Measurements from ENCODE around the gene ALK. TPM values are rescaled to one million over a fixed set of nuclear protein-coding genes. Genes with fewer than 3 reads are reported as not detected.

Gene ALK
- total RNA-seq, 2 donors from 2014 or later: 0.25 TPM; not detected in 1

DNA sequence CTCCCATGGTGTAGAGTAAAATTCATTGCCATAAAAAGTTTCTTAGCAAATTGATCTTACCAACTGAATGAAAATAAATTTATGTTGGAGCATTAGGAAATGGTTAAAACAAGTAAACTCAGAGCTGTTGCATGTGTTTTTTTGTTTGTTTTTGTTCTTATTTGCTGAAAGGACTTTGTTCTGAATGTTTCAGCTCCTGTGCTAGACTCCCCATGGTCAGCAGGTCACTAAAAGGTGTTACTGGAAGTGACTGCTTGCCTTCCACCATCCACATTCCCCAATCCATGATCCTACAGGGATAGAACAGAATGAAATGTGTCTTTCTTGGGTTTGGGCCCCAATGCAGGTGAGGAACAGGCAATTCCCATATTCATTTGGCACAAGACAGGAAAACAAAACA, 101.8 kb downstream of the ALK start:
- Mint-ChIP-seq H3K4me3 (no peak overlapping the region), H3K27me3 (ENCODE audit: low read depth) (no peaks in the 10 kb centered on the region), H3K9me3 (no peaks in the 10 kb centered on the region), H3K27ac (no peak overlapping the region), H3K36me3 (ENCODE audit: insufficient read depth in 2 of 2) (no peaks in the 10 kb centered on the region), H3K4me1 (ENCODE audit: low read depth) (no peaks in the 10 kb centered on the region)
- no peak for ATAC-seq (replicated peaks in 1 of 2)
- no peak for DNase-seq

GRCh38 chr2:29817801-29818680, 103.3 kb downstream of the ALK start:
- no peak for ATAC-seq (replicated peaks in 1 of 2)
- DNase-seq: no peak
- Mint-ChIP-seq H3K4me3 (no peak overlapping the region), H3K27ac (no peak overlapping the region), H3K9me3 (no peaks in the 10 kb centered on the region), H3K36me3 (ENCODE audit: insufficient read depth in 2 of 2) (no peaks in the 10 kb centered on the region), H3K27me3 (ENCODE audit: low read depth) (no peaks in the 10 kb centered on the region), H3K4me1 (ENCODE audit: low read depth) (no peaks in the 10 kb centered on the region)

DNA sequence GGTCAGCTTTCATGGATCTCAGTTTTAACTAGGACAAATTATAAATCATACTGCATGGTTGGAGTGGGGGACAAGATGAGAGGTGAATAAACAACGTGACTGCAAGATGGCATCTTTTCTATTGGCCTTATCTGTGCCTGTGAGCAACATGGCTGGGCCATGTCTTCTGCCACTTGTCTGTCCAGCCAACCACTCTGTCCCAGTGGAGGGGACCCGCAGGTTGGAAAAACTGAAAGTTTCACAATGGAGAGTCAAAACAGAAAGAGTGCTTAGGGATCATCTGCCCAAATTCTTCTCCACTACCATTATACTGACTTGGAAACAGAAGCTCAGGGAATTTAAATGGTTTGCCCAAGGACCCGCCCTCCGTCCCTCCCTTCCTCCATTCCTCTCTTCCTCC, 104.1 kb downstream of the ALK start:
- DNase-seq (no peak), ATAC-seq (replicated peaks in 1 of 2) (no peak)
- H3K27me3 Mint-ChIP-seq (ENCODE audit: low read depth): no peaks in the 10 kb centered on the region
- H3K27ac Mint-ChIP-seq: no peak overlapping the region
- no peaks in the 10 kb centered on the region for H3K36me3 Mint-ChIP-seq (ENCODE audit: insufficient read depth in 2 of 2)
- H3K4me1 Mint-ChIP-seq (ENCODE audit: low read depth): no peaks in the 10 kb centered on the region
- H3K4me3 Mint-ChIP-seq: no peak overlapping the region
- H3K9me3 Mint-ChIP-seq: no peaks in the 10 kb centered on the region

DNA sequence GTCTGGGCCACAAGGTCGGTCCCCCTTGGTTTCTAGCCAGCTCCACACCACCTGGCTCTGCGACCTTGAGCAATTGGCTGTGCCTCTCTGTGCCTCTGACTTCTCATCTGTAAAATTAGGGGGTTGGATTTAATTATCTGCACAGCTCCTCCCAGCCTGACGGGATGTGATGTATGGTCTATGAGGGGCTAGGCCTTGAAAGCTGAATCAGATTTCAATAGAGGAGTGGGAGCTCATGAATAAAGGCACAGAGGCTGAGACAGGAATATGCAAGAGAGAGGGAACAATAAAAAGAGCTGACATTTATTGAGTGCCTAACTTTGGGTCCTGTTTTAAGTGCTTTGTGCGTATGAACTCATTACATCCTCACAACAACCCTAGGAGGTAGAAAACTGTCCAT, 104.7 kb downstream of the ALK start:
- H3K36me3 Mint-ChIP-seq (ENCODE audit: insufficient read depth in 2 of 2): no peaks in the 10 kb centered on the region

GRCh38 chr2:29811378-29811777, 110.0 kb downstream of the ALK start:
- Mint-ChIP-seq H3K27me3 (ENCODE audit: low read depth) (peaks cover 15% of the 10 kb centered on the region), H3K27ac (no peak overlapping the region), H3K9me3 (no peaks in the 10 kb centered on the region), H3K36me3 (ENCODE audit: insufficient read depth in 2 of 2) (no peaks in the 10 kb centered on the region), H3K4me3 (no peak overlapping the region), H3K4me1 (ENCODE audit: low read depth) (no peaks in the 10 kb centered on the region)
- DNase-seq (no peak), ATAC-seq (replicated peaks in 1 of 2) (no peak)

More for the DNA sequence above, 104.7 kb downstream of the ALK start:
- ATAC-seq (replicated peaks in 1 of 2): no peak
- Mint-ChIP-seq H3K9me3 (no peaks in the 10 kb centered on the region), H3K27ac (no peak overlapping the region), H3K27me3 (ENCODE audit: low read depth) (no peaks in the 10 kb centered on the region), H3K4me1 (ENCODE audit: low read depth) (no peaks in the 10 kb centered on the region), H3K4me3 (no peak overlapping the region)
- DNase-seq: no peak

GRCh38 chr2:29810956-29811355, 110.4 kb downstream of the ALK start:
- H3K9me3 Mint-ChIP-seq: no peaks in the 10 kb centered on the region
- no peaks in the 10 kb centered on the region for H3K4me1 Mint-ChIP-seq (ENCODE audit: low read depth)
- DNase-seq: no peak
- H3K4me3 Mint-ChIP-seq: no peak overlapping the region
- peaks cover 19% of the 10 kb centered on the region for H3K27me3 Mint-ChIP-seq (ENCODE audit: low read depth)
- H3K36me3 Mint-ChIP-seq (ENCODE audit: insufficient read depth in 2 of 2): no peaks in the 10 kb centered on the region
- ATAC-seq (replicated peaks in 1 of 2): no peak
- H3K27ac Mint-ChIP-seq: no peak overlapping the region

DNA sequence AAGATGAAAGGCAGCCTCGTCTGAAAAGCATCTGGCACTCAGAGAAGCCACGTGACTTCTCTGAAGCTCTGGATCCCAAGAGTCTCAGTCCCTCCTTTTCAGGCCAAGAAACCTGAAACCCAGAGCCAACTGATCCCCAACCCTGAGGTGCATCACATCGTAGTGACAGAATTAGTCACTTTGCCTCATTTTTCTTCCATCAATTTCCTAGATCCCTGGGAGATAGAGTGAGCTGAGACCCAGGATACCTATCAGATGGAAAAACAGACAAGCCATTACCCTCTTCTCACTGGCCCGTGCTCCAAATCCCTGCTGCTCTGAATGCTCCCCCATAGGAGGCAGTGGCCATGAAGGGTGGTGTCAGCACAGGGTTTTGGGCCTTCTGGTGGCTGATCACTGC, 113.1 kb downstream of the ALK start:
- Mint-ChIP-seq H3K4me3 (no peak overlapping the region), H3K27ac (no peak overlapping the region), H3K27me3 (ENCODE audit: low read depth) (peaks cover 24% of the 10 kb centered on the region), H3K4me1 (ENCODE audit: low read depth) (no peaks in the 10 kb centered on the region), H3K36me3 (ENCODE audit: insufficient read depth in 2 of 2) (no peaks in the 10 kb centered on the region), H3K9me3 (peaks cover 0 to 4% of the 10 kb centered on the region in 2 donors)
- DNase-seq (no peak), ATAC-seq (replicated peaks in 1 of 2) (no peak)

DNA sequence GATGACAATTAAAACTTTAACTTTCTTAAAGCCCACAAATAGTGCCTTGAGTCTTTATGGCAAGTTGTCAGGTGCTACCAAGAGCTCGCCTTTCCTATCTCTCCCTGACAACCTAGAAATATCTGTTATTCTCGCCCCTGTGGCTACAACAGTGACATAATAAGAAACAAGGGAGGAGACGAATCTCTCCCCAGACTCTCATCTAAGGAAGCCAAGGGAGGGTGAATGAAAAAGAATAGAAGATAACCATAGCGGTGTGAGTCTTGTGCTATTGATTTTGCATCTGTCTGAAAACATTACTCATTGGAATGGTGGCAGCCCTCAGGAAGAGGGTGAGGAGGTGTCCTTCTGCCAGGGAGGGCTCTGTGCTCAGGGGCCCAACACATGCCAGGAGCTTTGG, 114.3 kb downstream of the ALK start:
- ATAC-seq (replicated peaks in 1 of 2): no peak
- peaks cover 0 to 4% of the 10 kb centered on the region in 2 donors for H3K9me3 Mint-ChIP-seq
- no peak overlapping the region for H3K4me3 Mint-ChIP-seq
- no peaks in the 10 kb centered on the region for H3K4me1 Mint-ChIP-seq (ENCODE audit: low read depth)
- H3K36me3 Mint-ChIP-seq (ENCODE audit: insufficient read depth in 2 of 2): no peaks in the 10 kb centered on the region
- H3K27ac Mint-ChIP-seq: no peak overlapping the region
- DNase-seq: no peak
- H3K27me3 Mint-ChIP-seq (ENCODE audit: low read depth): peaks cover 24% of the 10 kb centered on the region

GRCh38 chr2:29806461-29806860, 114.9 kb downstream of the ALK start:
- no peaks in the 10 kb centered on the region for H3K4me1 Mint-ChIP-seq (ENCODE audit: low read depth)
- H3K36me3 Mint-ChIP-seq (ENCODE audit: insufficient read depth in 2 of 2): no peaks in the 10 kb centered on the region
- no peak overlapping the region for H3K4me3 Mint-ChIP-seq
- no peak overlapping the region for H3K27ac Mint-ChIP-seq
- peaks cover 29% of the 10 kb centered on the region for H3K27me3 Mint-ChIP-seq (ENCODE audit: low read depth)
- ATAC-seq (replicated peaks in 1 of 2) (no peak), DNase-seq (no peak)
- H3K9me3 Mint-ChIP-seq: peaks cover 0 to 4% of the 10 kb centered on the region in 2 donors

GRCh38 chr2:29804671-29805070, 116.7 kb downstream of the ALK start:
- no peak overlapping the region for H3K4me3 Mint-ChIP-seq
- no peaks in the 10 kb centered on the region for H3K36me3 Mint-ChIP-seq (ENCODE audit: insufficient read depth in 2 of 2)
- DNase-seq (no peak), ATAC-seq (replicated peaks in 1 of 2) (no peak)
- H3K27me3 Mint-ChIP-seq (ENCODE audit: low read depth): peaks cover 35% of the 10 kb centered on the region
- no peaks in the 10 kb centered on the region for H3K4me1 Mint-ChIP-seq (ENCODE audit: low read depth)
- peaks cover 0 to 4% of the 10 kb centered on the region in 2 donors for H3K9me3 Mint-ChIP-seq
- H3K27ac Mint-ChIP-seq: no peak overlapping the region

GRCh38 chr2:29803537-29803936, 117.8 kb downstream of the ALK start:
- Mint-ChIP-seq H3K27ac (no peak overlapping the region), H3K36me3 (ENCODE audit: insufficient read depth in 2 of 2) (no peaks in the 10 kb centered on the region), H3K27me3 (ENCODE audit: low read depth) (peaks cover 36% of the 10 kb centered on the region), H3K4me3 (no peak overlapping the region), H3K9me3 (peaks cover 0 to 4% of the 10 kb centered on the region in 2 donors), H3K4me1 (ENCODE audit: low read depth) (no peaks in the 10 kb centered on the region)
- no peak for ATAC-seq (replicated peaks in 1 of 2)
- no peak for DNase-seq

- Mint-ChIP-seq H3K27me3 (ENCODE audit: low read depth) (peaks cover 36% of the 10 kb centered on the region), H3K27ac (no peak overlapping the region), H3K36me3 (ENCODE audit: insufficient read depth in 2 of 2) (no peaks in the 10 kb centered on the region), H3K9me3 (peaks cover 0 to 4% of the 10 kb centered on the region in 2 donors), H3K4me1 (ENCODE audit: low read depth) (no peaks in the 10 kb centered on the region), H3K4me3 (no peak overlapping the region)
- ATAC-seq (replicated peaks in 1 of 2) (no peak), DNase-seq (no peak)
Observed at GRCh38 chr2:29802986-29803385, 118.4 kb downstream of the ALK start.

GRCh38 chr2:29799628-29800027, 121.8 kb downstream of the ALK start:
- Mint-ChIP-seq H3K36me3 (ENCODE audit: insufficient read depth in 2 of 2) (no peaks in the 10 kb centered on the region), H3K4me3 (no peak overlapping the region), H3K9me3 (no peaks in the 10 kb centered on the region), H3K27me3 (ENCODE audit: low read depth) (peaks cover 17% of the 10 kb centered on the region), H3K27ac (no peak overlapping the region), H3K4me1 (ENCODE audit: low read depth) (no peaks in the 10 kb centered on the region)
- DNase-seq: no peak
- ATAC-seq (replicated peaks in 1 of 2): no peak

DNA sequence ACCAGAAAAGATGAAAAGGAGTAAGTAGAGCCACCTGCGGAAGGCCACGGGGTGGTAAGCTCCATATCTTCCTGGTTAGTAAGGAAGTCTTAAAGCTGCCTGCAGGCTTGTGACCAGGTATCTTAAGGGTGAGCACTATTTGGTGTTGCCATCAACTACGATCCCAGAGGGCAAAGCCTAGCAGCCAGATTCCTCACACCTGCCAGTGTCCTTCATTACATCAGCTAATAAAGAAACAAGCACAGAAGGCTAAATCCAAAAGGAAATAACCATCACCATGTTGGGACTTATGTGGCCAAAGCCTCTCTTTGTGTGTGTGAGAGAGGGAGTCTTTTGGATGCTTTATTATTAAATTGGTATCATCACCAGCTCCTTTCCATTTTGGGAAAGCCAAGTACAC, 123.5 kb downstream of the ALK start:
- Mint-ChIP-seq H3K27me3 (ENCODE audit: low read depth) (peaks cover 24% of the 10 kb centered on the region), H3K4me3 (no peak overlapping the region), H3K27ac (no peak overlapping the region), H3K36me3 (ENCODE audit: insufficient read depth in 2 of 2) (no peaks in the 10 kb centered on the region), H3K4me1 (ENCODE audit: low read depth) (no peaks in the 10 kb centered on the region), H3K9me3 (peaks cover 0 to 3% of the 10 kb centered on the region in 2 donors)
- DNase-seq: no peak
- no peak for ATAC-seq (replicated peaks in 1 of 2)
